CD4-positive, alpha-beta T cell treated with Interleukin-17A for 1 hour (primary cell): ENCODE measurements around the gene BTG4.

Source experiments
- DNase-seq: peaks from one replicate; pipeline ENCODE4 v3.0.0-alpha.2; 2020

BTG4 gene

GRCh38 chr11:111512296-111513239 lies at the start of gene BTG4:
BTG4 (minus strand) TSS chr11:111512386; CDS start chr11:111498776, 13,610 bp downstream.
- DNase-seq = no peak

- no peak for DNase-seq
Observed at GRCh38 chr11:111561791-111562325, 49.7 kb upstream of the BTG4 start.

- DNase-seq = no peak
Observed at GRCh38 chr11:111561306-111561705, 49.1 kb upstream of the BTG4 start.

- DNase-seq = no peak
Observed at GRCh38 chr11:111560800-111561199, 48.6 kb upstream of the BTG4 start.

- no peak for DNase-seq
Observed at GRCh38 chr11:111559800-111560464, 47.7 kb upstream of the BTG4 start.

- no peak for DNase-seq
Observed at GRCh38 chr11:111557425-111558111, 45.4 kb upstream of the BTG4 start.

- no peak for DNase-seq
Observed at GRCh38 chr11:111555255-111555654, 43.1 kb upstream of the BTG4 start.

- DNase-seq = no peak
Observed at GRCh38 chr11:111554532-111554931, 42.3 kb upstream of the BTG4 start.

- DNase-seq = no peak
Observed at GRCh38 chr11:111550258-111550657, 38.1 kb upstream of the BTG4 start.

- DNase-seq = no peak
Observed at GRCh38 chr11:111549869-111550203, 37.6 kb upstream of the BTG4 start.

GRCh38 chr11:111549196-111549868 lies 37.1 kb upstream of the BTG4 start:
- DNase-seq = no peak

- no peak for DNase-seq
Observed at GRCh38 chr11:111548525-111548924, 36.3 kb upstream of the BTG4 start.

GRCh38 chr11:111542606-111543275 lies 30.6 kb upstream of the BTG4 start:
- no peak for DNase-seq

GRCh38 chr11:111541254-111542061 lies 29.3 kb upstream of the BTG4 start:
- DNase-seq = no peak

GRCh38 chr11:111540937-111541253 lies 28.7 kb upstream of the BTG4 start:
- no peak for DNase-seq

- peak; percentile 22 for DNase-seq
Observed at GRCh38 chr11:111540114-111540936, 28.1 kb upstream of the BTG4 start, which contains the start of gene LAYN. LAYN (plus strand) TSS chr11:111540720; CDS start chr11:111540844, 124 bp downstream.

GRCh38 chr11:111539426-111540113 lies 27.4 kb upstream of the BTG4 start:
- no peak for DNase-seq

GRCh38 chr11:111538407-111539114 lies 26.4 kb upstream of the BTG4 start:
- no peak for DNase-seq

GRCh38 chr11:111537336-111537860 lies 25.2 kb upstream of the BTG4 start:
- no peak for DNase-seq
